Measurements from ENCODE around the gene PEX26.
"Not testable (repeated sequence)": the region's sequence is repeated elsewhere in the genome, so short reads cannot be mapped to it uniquely, and the experiment has no call there.

PEX26 gene

DNA sequence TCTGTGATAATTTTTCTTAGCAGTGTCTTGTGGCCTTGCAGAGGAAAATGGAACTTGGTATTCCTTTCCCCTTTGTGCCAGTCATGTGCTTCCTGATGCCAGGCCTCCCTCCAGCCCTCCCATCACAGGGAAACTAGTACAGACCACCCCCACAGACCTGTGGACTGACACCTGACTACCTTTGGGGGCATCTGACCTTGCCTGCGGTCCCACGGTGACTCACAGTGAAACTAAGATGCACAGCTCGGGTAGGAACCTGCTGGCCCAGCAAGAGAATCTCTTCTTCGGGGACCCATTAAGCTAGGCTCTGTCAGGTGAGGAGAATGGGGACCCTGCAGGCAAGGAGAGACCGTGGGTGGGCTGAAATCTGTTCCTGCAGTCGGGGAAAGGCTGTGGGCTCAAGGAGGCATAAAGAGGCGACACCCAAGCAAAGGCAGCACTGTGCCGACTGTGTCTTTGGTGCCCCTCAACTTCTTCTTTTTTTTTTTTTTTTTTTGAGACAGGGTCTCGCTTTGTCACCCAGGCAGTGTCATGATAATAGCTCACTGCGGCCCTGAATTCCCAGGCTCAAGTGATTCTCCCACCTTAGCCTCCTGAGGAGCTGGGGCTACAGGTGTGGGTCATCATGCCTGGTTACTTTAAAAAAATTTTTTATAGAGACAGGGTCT is 20.8 kb upstream of the PEX26 start:
- no peak for FAIRE-seq

GRCh38 chr22:18057568-18058209 is 20.1 kb upstream of the PEX26 start:
- no peak for FAIRE-seq

- FAIRE-seq = no peak
Measured at GRCh38 chr22:18058371-18059093, 19.3 kb upstream of the PEX26 start.

- no peak for FAIRE-seq
Measured at GRCh38 chr22:18059094-18059417, 18.7 kb upstream of the PEX26 start.

GRCh38 chr22:18059473-18059872 is 18.3 kb upstream of the PEX26 start:
- no peak for FAIRE-seq

DNA sequence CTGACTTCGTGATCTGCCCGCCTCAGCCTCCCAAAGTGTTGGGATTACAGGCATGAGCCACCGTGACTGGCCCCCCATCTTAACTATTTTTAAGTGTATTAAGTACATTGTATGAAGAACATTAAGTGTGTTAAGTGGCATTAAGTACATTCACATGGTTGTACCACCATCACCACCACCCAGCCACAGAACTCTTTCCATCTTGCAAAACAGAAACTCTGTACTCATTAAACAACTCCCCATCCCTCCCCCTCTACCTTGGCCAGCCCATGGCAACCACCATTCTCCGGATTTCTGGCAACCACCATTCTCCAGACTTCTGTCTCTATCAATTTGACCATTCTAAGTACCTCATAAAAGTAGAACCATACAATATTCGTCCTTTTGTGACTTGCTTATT is 17.8 kb upstream of the PEX26 start:
- FAIRE-seq = no peak

- FAIRE-seq = no peak
Measured at GRCh38 chr22:18060646-18061620, 16.9 kb upstream of the PEX26 start.

- FAIRE-seq = no peak
Measured at GRCh38 chr22:18062421-18062820, 15.4 kb upstream of the PEX26 start.

GRCh38 chr22:18063306-18063705 is 14.5 kb upstream of the PEX26 start:
- no peak for FAIRE-seq

DNA sequence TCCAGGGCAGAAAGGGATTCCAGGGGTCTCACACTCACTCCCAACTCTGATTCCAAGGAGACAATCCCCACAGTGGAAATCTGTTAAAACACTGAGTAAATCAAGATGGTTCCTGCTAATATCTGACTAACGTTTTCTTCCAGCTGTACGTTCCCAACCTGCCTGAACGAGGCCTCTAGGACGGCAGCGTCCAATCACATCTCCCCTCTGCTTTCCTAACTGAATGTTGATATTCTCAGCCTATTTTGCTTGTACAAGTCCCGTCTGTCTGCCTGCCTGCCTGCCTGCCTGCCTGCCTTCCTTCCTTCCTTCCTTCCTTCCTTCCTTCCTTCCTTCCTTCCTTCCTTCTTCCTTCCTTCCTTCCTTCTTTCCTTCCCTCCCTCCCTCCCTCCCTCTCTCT is 14.1 kb upstream of the PEX26 start:
- FAIRE-seq = not testable (repeated sequence)

DNA sequence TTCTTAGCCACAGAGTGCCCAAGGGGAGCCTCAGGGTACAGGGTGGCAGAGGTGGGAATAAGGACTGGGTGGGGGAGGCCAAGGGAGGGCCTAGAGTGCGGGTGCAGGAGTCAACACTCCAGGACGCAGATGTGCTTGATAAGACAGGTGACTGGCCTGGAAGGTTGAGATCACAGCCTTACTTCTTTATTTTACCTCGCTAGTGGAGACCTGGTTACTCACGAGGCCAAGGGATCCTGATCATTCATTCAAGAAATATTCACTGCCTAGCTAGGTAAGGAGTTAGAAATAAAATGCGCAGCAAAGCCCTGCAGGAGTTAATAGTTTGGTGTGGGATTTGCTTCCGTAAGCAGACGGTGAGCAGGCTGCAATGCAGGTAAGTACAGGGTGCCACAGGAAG is 13.2 kb upstream of the PEX26 start:
- no peak for FAIRE-seq

DNA sequence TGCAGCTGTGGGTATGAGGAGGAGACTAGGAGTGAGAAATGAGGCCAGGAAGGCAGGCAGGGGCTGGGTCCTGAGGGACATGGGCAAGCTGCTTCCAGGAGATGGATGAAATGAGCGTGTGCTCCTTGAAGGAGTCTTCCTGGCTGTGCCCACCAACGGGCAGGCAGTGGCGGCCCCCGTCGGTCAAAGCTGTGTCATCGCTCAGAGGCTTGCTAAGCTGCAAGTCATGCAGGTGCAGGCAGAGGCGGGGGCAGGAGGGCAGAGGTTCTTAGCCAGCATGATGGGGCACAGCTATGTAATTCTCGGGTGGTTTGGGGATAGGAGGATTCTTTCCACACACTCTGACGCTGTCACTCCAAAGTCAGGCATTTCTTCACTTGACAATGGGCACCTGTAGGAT is 12.5 kb upstream of the PEX26 start:
- FAIRE-seq = no peak

DNA sequence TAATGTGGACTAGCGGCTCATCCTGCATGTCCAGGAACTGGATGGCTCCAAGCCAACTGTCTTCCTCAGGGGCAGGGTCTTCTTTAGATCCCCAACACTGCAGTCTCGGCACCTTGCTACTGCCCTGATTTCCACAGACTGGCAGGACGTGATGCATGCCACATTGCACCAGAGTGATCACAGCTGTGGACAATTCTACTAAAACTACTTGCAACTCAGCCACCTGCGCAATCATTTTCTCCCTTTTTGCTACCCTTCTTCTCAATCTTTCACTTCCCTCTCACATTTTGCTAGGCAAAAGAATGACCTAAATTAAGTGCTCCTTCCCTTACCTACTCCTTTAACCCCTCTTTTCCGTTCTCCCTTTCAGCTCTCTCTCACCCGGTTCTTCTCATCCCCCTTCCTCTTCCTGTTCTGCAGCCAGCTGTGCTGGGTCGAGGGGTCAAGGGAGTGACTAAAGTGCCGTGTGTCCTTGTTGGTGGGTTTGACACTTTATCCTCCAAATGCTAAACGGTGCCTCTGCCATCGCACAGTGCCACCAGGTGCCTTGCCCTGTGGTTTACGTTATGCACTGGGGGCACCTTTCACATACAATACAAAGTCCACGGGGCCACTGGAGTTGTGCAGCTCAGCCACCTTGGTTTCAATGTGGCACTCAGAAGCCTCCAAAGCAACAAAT is 11.5 kb upstream of the PEX26 start:
- FAIRE-seq = no peak

DNA sequence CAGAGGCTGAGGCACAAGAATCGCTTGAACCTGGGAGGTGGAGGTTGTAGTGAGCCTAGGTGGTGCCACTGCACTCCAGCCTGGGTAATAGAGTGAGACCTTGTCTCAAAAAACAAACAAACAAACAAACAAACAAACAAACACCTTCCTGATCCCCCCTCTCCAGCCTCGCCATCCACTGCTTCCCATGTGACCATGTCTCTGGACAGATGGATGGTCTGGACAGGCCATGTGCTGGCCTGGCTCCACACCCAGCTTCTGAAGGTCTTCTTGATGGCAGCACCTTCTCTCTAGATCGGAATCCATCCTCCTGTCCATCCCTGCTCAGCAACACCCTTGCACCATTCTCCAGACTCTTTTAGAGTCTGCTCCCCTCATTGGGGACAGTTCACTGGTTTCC is 10.7 kb upstream of the PEX26 start:
- FAIRE-seq = no peak

GRCh38 chr22:18067548-18068341 is 10.0 kb upstream of the PEX26 start:
- no peak for FAIRE-seq

GRCh38 chr22:18068381-18068988 is 9.3 kb upstream of the PEX26 start:
- FAIRE-seq = no peak

DNA sequence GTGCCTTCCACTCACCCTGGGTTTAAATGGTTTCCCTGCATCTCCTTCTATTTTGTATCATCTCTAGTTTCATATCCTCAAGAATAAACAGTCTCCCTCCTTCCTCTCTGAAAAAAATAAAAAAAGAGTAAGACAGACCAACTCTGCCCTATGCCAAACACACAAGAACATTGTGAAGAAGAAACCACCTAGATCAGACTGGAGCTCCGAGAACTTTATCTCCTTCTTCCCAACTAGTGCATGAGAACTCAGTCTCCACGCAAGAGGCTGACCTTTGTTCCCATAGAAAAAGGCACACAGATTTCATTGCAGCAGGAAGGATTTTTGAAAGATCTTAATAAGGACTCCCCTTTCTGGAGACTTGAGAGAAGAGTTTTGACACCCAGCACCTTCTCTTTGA is 8.7 kb upstream of the PEX26 start:
- no peak for FAIRE-seq

GRCh38 chr22:18070041-18070440 is 7.7 kb upstream of the PEX26 start:
- FAIRE-seq = no peak

DNA sequence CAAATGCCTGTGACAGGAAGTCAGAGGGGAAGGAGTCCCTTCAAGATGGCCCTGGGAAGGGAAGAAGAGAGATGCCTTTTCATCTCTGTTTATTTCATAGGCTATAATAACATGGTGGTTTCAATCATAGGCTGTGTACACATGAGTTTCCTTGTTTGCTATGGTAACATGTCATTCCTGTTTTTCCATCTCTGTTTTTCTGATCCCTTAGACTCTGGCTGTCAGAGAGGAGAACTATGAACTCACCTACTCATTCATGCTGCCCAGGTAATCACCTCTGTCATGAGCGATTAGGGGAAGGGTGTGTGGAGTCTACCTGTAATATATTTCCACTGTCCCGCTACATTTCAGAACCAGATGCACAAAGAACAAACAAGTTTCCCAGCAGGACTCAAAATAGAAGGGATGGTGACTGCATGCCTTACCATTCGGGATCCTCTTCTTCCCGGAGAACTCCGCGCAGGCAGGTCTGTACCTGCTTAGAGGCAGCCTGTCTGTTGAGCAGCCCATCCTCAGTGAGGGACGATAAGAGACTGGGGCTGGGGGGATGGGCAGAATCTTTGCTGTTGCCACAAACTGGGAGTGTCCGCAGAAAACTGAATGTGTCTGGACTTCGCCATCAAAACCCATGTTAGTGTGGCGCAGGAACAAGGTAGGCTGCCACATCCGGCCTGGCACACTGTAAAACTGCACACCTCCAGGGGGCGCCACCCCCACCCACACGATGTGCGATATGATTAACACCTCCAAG is 7.1 kb upstream of the PEX26 start:
- no peak for FAIRE-seq

- not testable (repeated sequence) for FAIRE-seq
Measured at GRCh38 chr22:18071307-18071967, 6.4 kb upstream of the PEX26 start.
